GM08714 (cell line): ENCODE measurements around the gene FBXO36.
"Not testable (repeated sequence)": the region's sequence is repeated elsewhere in the genome, so short reads cannot be mapped to it uniquely, and the experiment has no call there.

Experiments
- H3K4me3 ChIP-seq: fragments of 200-500 bp; sonication (Bioruptor generic); 2 replicates; pipeline ENCODE4 v1.5.1; 2014; ENCODE audit warnings: mild to moderate bottlenecking, low read length, inconsistent platforms
- ZNF274 ChIP-seq: IDR thresholded peaks from 2 replicates; pipeline ENCODE4 v1.6.1; 2012; ENCODE audit warnings: mild to moderate bottlenecking, low read depth, low read length

Gene FBXO36

GRCh38 chr2:229922449-229923386, at the start of gene FBXO36:
Gene FBXO36 (plus strand): TSS chr2:229922503. CDS start chr2:229922514, 11 bp downstream.
- peak within 1 kb of the TSS; percentile 81 for H3K4me3 ChIP-seq
- TF ChIP-seq ZNF274 = no peak

GRCh38 chr2:229873123-229873581, 49.2 kb upstream of the FBXO36 start:
- no peak for TF ChIP-seq ZNF274
- H3K4me3 ChIP-seq = no peak overlapping the region; the same call in 1 of the 2 replicates

GRCh38 chr2:229874647-229875046, 47.7 kb upstream of the FBXO36 start:
- no peak overlapping the region for H3K4me3 ChIP-seq
- no peak for TF ChIP-seq ZNF274

GRCh38 chr2:229875549-229875948, 46.8 kb upstream of the FBXO36 start:
- H3K4me3 ChIP-seq = no peak overlapping the region
- no peak for TF ChIP-seq ZNF274

GRCh38 chr2:229879191-229879950, 42.9 kb upstream of the FBXO36 start:
- no peak for TF ChIP-seq ZNF274
- H3K4me3 ChIP-seq = no peak overlapping the region

- no peak overlapping the region for H3K4me3 ChIP-seq
- no peak for TF ChIP-seq ZNF274
Observed at GRCh38 chr2:229880892-229881586, 41.3 kb upstream of the FBXO36 start.

GRCh38 chr2:229882583-229882982, 39.7 kb upstream of the FBXO36 start:
- no peak overlapping the region for H3K4me3 ChIP-seq
- no peak for TF ChIP-seq ZNF274

- no peak for TF ChIP-seq ZNF274
- H3K4me3 ChIP-seq = no peak overlapping the region
Observed at GRCh38 chr2:229884775-229885699, 37.3 kb upstream of the FBXO36 start.

GRCh38 chr2:229887441-229887840, 34.9 kb upstream of the FBXO36 start:
- H3K4me3 ChIP-seq = no peak overlapping the region
- TF ChIP-seq ZNF274 = no peak

- TF ChIP-seq ZNF274 = no peak
- H3K4me3 ChIP-seq = no peak overlapping the region
Observed at GRCh38 chr2:229888031-229888430, 34.3 kb upstream of the FBXO36 start.

- no peak for TF ChIP-seq ZNF274
Observed at GRCh38 chr2:229889023-229889422, 33.3 kb upstream of the FBXO36 start.

GRCh38 chr2:229896857-229897256, 25.4 kb upstream of the FBXO36 start:
- no peak for TF ChIP-seq ZNF274
- H3K4me3 ChIP-seq = no peak overlapping the region

More at GRCh38 chr2:229889023-229889422, 33.3 kb upstream of the FBXO36 start:
- no peak overlapping the region for H3K4me3 ChIP-seq

- TF ChIP-seq ZNF274 = no peak
Observed at GRCh38 chr2:229899604-229900003, 22.7 kb upstream of the FBXO36 start.

GRCh38 chr2:229900012-229900411, 22.3 kb upstream of the FBXO36 start:
- no peak for TF ChIP-seq ZNF274
- no peak overlapping the region for H3K4me3 ChIP-seq

More at GRCh38 chr2:229899604-229900003, 22.7 kb upstream of the FBXO36 start:
- no peak overlapping the region for H3K4me3 ChIP-seq

GRCh38 chr2:229900514-229900913, 21.8 kb upstream of the FBXO36 start:
- not testable (repeated sequence) for H3K4me3 ChIP-seq
